ENCODE data around the gene TTC21B. TPM values are rescaled to one million over a fixed set of nuclear protein-coding genes. Genes with fewer than 3 reads are reported as not detected.

The TTC21B gene
- total RNA-seq, 1 experiment from 2014 or later: 9.8 TPM

- CTCF ChIA-PET: no interaction called here
- BruUV-seq (replicated peaks): no TSS peak
- H3F3A ChIP-seq (ENCODE audit: insufficient read depth, low read depth): no peaks in the 10 kb centered on the region
- TF ChIP-seq EZH2 (IDR thresholded peaks at IDR 0.05; ENCODE audit: low read depth) (no peak), CTCF (conservative IDR thresholded peaks at IDR 0.05) (no peak)
- H3K27me3 ChIP-seq (ENCODE audit: insufficient read depth, low read depth): no peaks in the 10 kb centered on the region
- no peaks in the 10 kb centered on the region for H4K20me1 ChIP-seq (ENCODE audit: insufficient read depth)
- no peak overlapping the region for H3K4me3 ChIP-seq
- no peaks in the 10 kb centered on the region for H3K9me2 ChIP-seq (ENCODE audit: insufficient read depth)
- H2AFZ ChIP-seq: no peak overlapping the region
- no peaks in the 10 kb centered on the region for H3K4me1 ChIP-seq (replicated peaks; ENCODE audit: insufficient read depth)
- no peak overlapping the region for H3K27ac ChIP-seq
- H3K36me3 ChIP-seq (ENCODE audit: low read depth): no peaks in the 10 kb centered on the region
- POLR2A ChIA-PET (ENCODE audit: unreplicated experiment): interaction anchor here (0.5 kb wide), 1 partner anchor 583 kb away, joined by 5 read pairs; no protein-coding TSS in a partner anchor
- no peak for DNase-seq
- intact Hi-C loops (cut with micrococcal nuclease; ENCODE audit: unreplicated experiment): no loop called here
- no peak overlapping the region for H3K4me2 ChIP-seq
- no peaks in the 10 kb centered on the region for H3K79me2 ChIP-seq (ENCODE audit: low read depth)
- H3K9me3 ChIP-seq (ENCODE audit: insufficient read depth, low read depth): no peaks in the 10 kb centered on the region
Observed at GRCh38 chr2:165903406-165903805, 50.2 kb downstream of the TTC21B start.

GRCh38 chr2:165902934-165903333 is 50.6 kb downstream of the TTC21B start:
- Histone ChIP-seq H3K4me1 (replicated peaks; ENCODE audit: insufficient read depth) (no peaks in the 10 kb centered on the region), H3K4me2 (no peak overlapping the region), H3K27ac (no peak overlapping the region), H3K4me3 (no peak overlapping the region), H3K9me3 (ENCODE audit: insufficient read depth, low read depth) (no peaks in the 10 kb centered on the region), H3F3A (ENCODE audit: insufficient read depth, low read depth) (no peaks in the 10 kb centered on the region), H4K20me1 (ENCODE audit: insufficient read depth) (no peaks in the 10 kb centered on the region), H3K36me3 (ENCODE audit: low read depth) (no peaks in the 10 kb centered on the region), H3K27me3 (ENCODE audit: insufficient read depth, low read depth) (no peaks in the 10 kb centered on the region), H3K9me2 (ENCODE audit: insufficient read depth) (no peaks in the 10 kb centered on the region), H2AFZ (no peak overlapping the region), H3K79me2 (ENCODE audit: low read depth) (no peaks in the 10 kb centered on the region)
- ChIA-PET POLR2A (ENCODE audit: unreplicated experiment) (no interaction called here), CTCF (no interaction called here)
- intact Hi-C loops (cut with micrococcal nuclease; ENCODE audit: unreplicated experiment): no loop called here
- no TSS peak for BruUV-seq (replicated peaks)
- TF ChIP-seq EZH2 (IDR thresholded peaks at IDR 0.05; ENCODE audit: low read depth) (no peak), CTCF (conservative IDR thresholded peaks at IDR 0.05) (no peak)
- DNase-seq: no peak

GRCh38 chr2:165901620-165902298 is 51.8 kb downstream of the TTC21B start:
- Histone ChIP-seq H3K27me3 (ENCODE audit: insufficient read depth, low read depth) (no peaks in the 10 kb centered on the region), H4K20me1 (ENCODE audit: insufficient read depth) (no peaks in the 10 kb centered on the region), H3K36me3 (ENCODE audit: low read depth) (no peaks in the 10 kb centered on the region), H3K4me2 (no peak overlapping the region), H3K4me3 (no peak overlapping the region), H3K27ac (no peak overlapping the region), H3F3A (ENCODE audit: insufficient read depth, low read depth) (no peaks in the 10 kb centered on the region), H2AFZ (no peak overlapping the region), H3K9me3 (ENCODE audit: insufficient read depth, low read depth) (no peaks in the 10 kb centered on the region), H3K79me2 (ENCODE audit: low read depth) (no peaks in the 10 kb centered on the region), H3K9me2 (ENCODE audit: insufficient read depth) (no peaks in the 10 kb centered on the region), H3K4me1 (replicated peaks; ENCODE audit: insufficient read depth) (no peaks in the 10 kb centered on the region)
- TF ChIP-seq EZH2 (IDR thresholded peaks at IDR 0.05; ENCODE audit: low read depth) (no peak), CTCF (conservative IDR thresholded peaks at IDR 0.05) (no peak)
- intact Hi-C loops (cut with micrococcal nuclease; ENCODE audit: unreplicated experiment): no loop called here
- ChIA-PET CTCF (no interaction called here), POLR2A (ENCODE audit: unreplicated experiment) (no interaction called here)
- DNase-seq: no peak
- BruUV-seq (replicated peaks): no TSS peak

Measured in PC-9 (cell line).